Pons (tissue), 1 donor: ENCODE data around the gene ABCC3.

Source experiments
- DNase-seq: peaks from one replicate; pipeline ENCODE4 v3.0.0-alpha.2; 2016; ENCODE audit warnings: low spot score

ABCC3 gene

GRCh38 chr17:50737118-50737698 lies 102.5 kb downstream of the ABCC3 start:
- DNase-seq = no peak

- DNase-seq = no peak
Measured at GRCh38 chr17:50739098-50739497, 104.4 kb downstream of the ABCC3 start.
